ENCODE data around the gene PI4K2A. TPM values are rescaled to one million over a fixed set of nuclear protein-coding genes. Genes with fewer than 3 reads are reported as not detected.
"Not testable (repeated sequence)": the region's sequence is repeated elsewhere in the genome, so short reads cannot be mapped to it uniquely, and the experiment has no call there.

The PI4K2A gene
- total RNA-seq, 1 donor from 2014 or later, result 11.9 TPM

DNA sequence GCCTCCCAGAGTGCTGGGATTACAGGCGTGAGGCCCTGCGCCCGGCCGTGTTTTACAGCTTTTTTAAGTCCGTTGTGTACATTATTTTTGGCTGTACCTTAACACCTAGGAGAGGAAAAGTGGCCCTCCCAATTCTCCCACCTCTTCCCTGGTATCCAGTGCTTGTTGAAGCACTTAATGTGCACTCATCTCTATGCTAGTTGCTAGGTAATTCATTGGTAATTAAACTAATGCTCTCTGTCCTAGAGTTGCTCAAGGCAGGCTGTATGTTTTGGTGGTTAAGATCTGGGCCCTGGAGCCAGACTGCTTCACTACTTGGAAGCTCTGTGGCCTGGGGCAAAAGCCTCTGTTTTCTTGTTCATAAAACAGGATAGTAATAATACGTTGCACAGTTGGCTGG lies 27.0 kb downstream of the PI4K2A start:
- intact Hi-C loops (cut with micrococcal nuclease), result no loop called here

DNA sequence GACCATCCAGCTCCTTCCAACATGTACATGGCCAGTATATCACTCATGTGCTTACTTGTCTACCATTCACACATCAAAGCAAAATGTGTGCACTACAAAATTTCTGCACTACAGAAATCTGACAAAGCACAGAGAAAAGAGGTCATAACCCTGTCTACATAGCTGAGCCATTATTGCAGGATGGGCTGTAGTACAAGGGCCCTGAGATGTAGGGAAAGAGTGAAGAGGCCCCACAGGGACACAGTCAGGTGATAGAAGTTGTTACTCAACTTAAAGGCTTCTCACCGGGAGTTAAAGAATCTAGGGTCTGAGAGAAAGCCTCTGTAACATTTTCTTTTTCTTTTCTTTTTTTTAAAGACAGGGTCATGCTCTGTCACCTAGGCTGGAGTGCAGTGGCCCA lies 29.1 kb downstream of the PI4K2A start:
- intact Hi-C loops (cut with micrococcal nuclease), result no loop called here

DNA sequence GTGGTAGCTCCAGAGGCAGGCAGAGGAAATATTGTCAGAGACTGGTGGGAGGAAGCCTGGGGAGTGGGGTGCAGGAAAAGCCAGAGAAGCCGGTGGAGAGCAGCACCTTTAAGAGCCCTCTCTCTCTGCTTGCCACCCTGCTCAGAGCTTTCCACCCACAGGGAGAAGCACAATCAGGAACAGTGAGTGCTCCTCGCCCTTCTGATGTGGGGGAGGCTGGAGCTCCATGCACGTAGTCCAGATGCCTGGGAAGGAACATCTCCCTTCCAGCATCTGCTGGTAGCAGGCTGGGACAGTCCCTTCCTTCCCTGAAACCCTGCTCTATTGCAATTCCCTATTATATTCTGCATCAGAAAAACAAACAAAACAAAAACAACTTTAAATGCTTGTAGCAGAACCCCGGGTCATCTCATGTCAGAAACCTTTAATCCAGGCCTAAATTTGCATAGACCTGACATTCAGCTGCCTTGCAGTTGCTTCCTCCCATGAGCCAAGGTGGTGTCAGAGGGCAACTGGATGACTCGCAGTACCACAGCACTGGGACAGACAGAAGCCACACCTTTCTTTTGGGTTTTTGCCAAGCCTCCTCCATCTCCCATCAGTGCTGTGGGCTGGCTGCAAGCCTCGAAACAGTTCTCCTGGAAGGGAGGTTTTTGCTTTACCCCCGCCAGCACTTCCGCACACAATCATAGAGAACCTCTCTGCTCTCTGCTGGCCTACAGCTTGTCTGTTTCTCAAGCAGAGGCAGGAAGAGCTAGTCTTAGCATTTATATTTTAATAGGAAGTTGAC lies 33.5 kb downstream of the PI4K2A start:
- intact Hi-C loops (cut with micrococcal nuclease), result no loop called here

DNA sequence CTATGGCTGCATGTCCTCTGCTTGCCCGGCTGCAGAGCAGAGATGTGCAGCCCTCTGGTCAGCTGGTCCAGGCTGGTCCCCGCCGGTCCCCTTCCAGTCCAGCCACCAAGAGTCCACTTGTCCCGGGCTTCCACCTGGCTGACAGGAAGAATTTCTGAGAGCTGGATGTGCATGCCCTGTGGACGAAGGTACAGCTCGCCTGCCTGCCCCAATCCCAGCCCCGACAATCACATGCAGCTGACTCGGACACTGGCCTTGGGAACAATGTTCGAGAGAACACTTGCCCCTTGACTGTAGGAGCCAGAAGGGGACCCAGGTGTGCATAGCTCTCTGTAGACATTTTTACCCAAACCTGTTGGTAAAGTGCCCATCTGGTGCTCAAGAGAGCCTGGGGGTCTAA lies 34.8 kb downstream of the PI4K2A start:
- intact Hi-C loops (cut with micrococcal nuclease), result no loop called here

DNA sequence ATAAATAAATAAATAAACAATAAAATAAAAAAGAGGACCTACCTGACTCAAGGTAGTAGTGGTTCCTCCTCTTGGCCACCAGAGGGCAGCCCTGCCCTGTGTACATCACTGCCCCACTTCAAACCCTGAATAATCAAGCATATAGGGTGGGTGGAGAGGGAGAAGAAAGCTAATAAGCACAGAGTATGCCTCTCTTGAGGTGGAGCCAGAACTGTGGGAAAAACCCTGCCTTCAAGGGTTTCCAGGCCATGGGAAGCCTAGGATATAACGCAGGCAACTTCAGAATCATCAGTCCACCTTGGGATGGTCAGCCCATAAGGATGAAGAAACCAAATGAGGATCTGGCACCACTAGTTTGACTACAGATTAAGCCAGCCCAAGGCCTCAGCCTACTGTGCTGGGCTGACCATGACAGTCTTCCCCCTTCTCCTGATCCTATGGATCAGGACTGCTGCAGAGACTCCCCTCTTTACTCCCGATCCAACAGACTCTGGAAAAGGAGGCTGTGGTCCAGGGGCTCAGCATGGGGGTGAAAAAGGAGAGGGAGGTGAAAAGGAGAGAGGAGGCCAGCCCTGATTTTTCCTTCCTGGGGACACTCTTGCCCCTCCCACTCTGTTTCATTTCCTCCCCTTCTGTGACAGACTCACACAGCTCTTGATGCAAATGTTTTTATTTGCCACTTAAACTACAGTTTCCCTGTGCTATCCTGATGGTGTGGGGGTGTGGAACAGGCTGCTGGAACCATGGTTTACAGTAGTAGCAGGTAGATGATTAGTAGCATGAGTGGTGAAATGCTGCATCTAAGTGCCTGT lies 36.5 kb downstream of the PI4K2A start:
- intact Hi-C loops (cut with micrococcal nuclease), result loop anchor here (1.0 kb wide), 1 partner anchor 54 kb away; no protein-coding TSS in a partner anchor

DNA sequence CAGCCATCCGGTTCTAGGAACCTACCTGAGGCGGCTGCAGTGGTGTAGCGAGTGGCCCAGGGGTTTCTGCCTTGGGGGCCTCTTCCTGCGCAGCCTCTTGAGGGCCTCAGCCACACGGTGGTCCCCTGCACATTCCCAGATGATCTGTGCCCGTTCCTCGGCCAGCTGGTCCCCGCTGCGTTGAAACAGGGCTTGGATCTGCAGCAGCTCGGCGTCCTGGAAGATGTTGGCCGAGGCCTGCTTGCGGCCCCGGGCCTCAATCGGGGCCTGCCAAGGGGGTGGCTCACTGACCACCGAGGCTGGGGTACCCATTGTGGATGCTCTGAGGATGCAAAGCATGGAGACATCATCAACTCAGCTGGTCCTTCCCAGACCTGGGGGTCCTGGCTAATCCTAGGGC lies 39.1 kb downstream of the PI4K2A start:
- intact Hi-C loops (cut with micrococcal nuclease), result no loop called here

DNA sequence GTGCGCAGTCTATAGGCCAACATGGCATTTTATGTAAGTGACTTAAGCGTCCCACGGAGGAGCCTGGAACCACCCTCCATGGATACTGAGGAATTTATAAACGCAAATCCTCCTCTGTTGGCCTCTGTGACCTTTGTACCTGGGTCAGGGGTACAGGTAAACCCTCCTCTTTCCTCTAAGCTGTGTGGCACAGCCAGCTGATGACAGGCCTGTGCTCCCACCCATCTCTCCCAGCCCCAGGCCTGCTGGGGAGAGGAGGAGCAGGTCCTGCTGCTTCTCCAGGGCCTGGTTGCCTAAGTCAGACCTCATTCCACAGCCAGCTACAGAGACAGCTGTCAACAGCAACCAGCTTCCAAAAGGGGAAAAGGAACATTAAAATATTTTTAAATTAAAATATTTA lies 41.6 kb downstream of the PI4K2A start:
- intact Hi-C loops (cut with micrococcal nuclease), result no loop called here

DNA sequence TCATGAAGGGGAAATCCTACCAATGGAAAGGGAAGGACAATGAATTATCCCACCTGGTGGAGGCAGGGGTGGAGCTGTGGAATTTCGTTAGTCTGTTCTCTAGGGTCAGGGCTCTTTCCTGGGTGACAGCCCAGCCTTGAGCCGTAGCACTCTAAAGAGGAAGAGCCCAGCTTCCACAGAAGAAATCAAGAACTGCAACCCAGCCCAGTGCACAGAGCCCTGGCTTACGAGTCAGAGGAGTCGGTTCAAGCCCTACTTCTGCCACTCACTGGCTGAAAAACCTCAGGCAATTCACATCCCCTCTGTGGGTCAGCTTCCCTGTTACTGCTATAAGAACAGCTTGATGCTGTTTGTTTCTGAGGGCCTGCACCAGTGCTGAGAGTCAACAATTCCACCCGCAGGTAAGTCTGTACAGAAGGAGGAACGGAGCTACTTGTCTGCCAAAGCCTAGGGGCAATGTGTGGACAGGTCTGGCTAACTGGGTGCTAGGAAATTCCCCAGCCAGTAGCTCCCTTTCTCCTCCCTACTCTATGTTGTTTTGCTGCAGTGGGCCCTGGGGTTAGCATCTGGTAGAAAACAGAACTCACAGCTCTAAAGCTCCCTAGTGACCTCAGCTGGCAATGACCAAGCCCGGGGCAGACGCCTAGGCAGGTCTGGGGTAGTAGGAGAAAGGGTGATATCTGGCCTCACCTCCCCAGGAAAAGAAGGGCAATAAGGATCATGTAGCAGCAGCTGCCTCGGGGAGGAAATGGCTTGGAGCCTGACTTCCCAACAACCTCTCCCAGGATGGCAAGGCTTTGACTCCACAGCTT lies 43.3 kb downstream of the PI4K2A start:
- intact Hi-C loops (cut with micrococcal nuclease), result no loop called here

DNA sequence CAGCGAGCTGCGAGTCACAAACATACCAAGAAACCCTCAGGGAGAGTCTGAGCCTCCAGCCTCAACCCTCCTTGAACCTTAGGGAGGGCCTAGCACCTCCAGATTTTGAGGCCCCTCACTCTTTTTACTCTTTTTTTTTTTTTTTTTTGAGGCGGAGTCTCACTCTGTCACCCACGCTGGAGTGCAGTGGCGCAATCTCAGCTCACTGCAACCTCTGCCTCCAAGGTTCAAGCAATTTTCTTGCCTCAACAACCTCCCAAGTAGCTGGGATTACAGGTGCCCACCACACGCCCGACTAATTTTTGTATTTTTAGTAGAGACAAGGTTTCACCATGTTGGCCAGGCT lies 43.9 kb downstream of the PI4K2A start:
- intact Hi-C loops (cut with micrococcal nuclease), result not testable (repeated sequence)

DNA sequence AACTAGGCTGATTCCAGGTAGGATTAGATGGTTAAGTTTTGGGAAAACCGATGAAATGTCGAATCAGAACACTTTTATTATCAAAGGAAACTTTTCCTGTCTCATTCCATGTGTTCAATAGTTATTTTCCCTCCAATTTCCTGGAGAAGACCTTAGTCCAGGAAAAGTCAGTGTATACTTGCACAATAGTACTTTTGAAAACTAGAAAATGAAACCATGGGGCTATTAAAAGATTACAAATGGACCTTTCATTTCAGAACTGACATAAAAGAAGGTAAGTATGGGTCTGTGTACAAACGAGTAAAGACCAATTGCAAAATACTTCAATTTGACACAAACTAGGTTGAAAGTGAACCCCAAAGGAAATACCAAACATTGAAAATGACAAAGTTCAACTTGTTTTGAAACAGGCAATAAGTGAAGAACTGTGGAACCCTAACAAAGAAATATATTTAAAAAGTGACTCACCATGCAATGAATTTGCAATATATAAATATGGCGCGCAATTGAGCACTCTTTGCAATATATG lies 44.5 kb downstream of the PI4K2A start:
- intact Hi-C loops (cut with micrococcal nuclease), result no loop called here

DNA sequence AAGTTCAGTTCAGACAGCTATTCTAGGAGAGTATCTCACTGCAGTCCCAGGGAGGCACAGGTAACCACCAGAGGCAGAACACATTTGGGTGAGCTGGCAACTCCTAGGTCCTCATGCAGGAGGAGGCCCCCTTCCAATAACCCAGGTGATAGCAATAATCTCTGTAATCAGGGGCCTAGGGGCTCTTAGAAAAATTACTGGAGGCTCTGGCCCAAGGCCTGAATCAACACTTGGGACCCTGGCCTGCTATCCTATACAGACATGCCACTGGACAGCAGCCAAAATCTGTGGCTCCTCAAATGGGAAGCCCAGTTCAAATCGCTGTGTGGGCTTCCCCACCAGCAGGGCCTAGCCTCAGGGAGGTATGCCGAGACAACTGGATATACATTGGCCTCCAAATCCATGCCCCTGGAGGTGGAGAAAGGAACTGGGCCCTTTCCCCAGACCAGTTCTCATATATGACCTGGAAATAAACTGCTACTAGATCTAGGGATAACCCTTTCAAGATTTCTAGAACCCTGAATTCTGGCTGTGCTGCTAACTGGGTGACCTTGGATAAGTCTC lies 45.0 kb downstream of the PI4K2A start:
- intact Hi-C loops (cut with micrococcal nuclease), result no loop called here

DNA sequence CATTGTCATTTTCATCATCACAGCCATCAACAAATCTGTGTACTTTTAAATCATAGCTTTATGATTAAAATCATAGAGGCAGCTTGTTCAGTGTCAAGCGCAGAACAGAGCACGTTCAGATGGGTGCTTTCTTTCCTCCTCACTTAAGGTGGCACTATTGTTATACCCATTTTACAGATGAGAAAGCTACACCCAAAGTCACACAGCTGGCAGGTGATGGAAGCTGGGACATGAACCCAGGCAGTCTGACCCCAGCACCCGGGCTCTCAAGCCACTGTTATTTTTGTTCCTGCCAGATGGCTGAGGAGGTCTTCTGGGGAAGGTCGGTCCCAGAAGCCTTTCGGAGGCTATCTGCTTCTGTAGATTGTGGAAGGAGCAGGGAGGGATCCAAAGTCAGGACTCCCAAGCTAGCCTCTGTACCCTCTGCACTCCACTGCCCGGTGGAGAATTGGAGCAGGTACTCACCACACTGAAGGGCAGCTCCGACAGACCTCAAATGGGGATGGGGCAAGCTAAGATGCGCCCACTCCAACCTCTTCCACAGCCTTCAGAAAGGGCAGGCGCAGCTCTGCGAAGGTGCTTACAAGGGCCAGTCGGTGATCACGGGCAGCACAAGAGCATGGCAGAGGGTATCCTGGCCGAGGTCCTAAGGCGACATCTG lies 46.0 kb downstream of the PI4K2A start:
- intact Hi-C loops (cut with micrococcal nuclease), result loop anchor here (2.0 kb wide), 2 partner anchors 14 to 28 kb away; no protein-coding TSS in a partner anchor

DNA sequence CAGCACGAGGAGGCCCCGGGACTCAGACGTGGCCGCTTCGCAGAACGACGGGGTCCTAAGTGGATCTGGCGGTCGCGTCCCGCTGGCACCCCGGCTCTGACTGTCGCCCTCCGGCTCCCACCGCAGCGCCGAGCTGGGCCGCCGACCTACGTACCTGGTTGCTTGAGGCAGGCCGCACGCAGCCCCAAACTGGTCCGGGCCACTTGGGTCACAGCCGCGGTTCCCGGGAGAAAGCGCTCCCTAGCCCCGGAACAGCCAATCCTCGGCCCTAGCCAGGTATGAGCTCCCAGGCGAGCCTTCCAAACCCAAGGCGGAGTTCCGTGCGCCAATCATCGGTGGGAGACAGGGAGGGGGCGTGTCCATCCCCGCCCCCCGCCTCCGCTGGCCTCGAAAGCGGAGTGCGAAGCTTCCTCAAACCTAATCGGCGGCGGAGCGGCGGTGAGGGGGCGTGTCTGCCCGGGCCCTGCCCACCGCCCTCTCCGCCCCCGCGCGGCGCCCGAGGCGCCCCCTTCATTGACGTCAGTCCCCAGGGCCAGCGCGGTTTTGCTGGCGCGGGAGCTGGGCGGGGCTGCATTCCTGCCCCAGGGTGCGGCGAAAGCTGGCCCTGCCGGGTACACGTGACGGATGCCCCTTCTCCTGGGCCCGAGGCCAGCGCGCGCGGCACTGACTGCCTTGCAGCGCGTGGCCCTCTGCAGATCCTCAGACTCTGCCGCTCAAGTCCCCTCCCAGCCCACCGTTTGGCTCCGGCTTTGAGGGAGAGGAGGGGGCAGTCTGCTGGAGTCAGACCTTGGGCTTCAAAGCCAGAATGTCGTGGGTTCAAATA lies 46.7 kb downstream of the PI4K2A start, which contains the start of gene AVPI1:
Gene AVPI1, minus strand, starts transcription at position 280 of the 823 bp plus-strand sequence. CDS start 7,336 bp downstream, outside the sequence.
- intact Hi-C loops (cut with micrococcal nuclease), result loop anchor here (1.0 to 2.0 kb wide), 5 partner anchors 14 to 189 kb away; partner anchors contain the start of genes MMS19, PI4K2A, UBTD1 and ZFYVE27

DNA sequence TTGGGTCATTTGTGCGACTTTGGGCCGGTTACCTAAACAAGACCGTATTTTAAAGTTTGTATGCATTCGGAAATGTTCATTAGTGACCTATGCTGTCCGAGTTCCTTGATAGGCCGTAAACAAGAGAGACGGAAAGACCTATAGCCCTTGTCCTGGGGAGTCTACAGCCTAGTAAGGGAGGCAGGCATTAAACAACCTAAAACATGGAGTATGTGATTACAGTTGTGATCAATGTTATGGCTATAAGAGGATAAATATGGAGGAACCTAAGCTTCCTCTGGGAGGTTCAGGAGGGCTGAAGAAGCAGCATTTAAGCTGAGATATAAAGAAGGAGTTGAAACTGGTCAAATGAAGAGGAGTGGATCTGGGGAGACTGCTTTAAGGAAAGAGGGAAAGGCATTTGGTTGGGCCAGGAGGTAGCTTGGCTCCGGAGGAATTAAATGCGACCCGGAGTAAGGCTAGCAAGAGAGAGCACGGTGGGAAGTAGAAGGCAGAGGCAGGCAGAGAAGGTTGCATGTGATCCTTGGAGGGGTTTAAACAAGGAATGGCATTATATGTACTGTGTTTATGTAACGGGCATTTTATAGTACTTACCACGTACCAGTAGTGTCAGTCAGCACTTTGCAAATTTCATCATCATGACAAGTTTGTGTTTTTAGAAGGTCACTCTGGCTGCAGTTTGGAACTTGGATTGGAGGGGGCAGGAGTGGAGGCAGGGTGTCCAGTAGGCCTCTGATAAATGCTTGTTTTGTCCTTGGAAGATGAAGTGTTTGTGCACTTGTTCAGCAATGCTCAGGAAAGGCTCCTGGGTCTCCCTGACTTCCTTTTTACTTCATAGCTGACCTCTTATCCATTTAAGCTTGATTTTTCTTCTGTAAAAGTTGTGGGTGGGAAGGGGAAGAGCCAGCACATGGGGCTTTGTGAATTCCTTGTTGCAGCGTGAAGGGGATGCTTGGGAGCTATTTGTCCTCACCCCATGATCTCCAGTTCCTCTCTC lies 47.6 kb downstream of the PI4K2A start:
- intact Hi-C loops (cut with micrococcal nuclease), result loop anchor here (1.0 to 2.0 kb wide), 5 partner anchors 13 to 190 kb away; partner anchors contain the start of genes MMS19, PI4K2A, UBTD1 and ZFYVE27

DNA sequence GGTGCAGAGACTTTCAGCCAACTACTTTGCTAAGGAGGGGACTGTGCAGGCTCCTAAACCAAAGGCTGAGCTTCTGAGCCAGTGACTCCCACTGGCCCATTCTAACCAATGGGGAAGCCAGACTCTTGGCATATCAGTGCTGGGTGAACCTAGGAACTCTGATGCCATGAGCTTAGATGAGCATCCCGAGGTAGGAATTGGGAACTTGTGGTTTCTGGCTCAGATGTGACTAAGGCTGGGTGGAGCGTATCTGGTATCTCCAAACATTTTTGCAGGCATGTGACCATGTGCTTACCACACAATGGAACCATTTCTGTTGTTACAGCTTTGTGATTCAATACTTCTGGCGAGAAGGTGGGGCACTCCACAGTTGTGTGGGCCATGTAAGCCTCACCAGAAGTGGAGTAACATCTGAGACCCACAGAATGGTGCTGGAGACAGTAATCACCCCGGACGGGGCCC lies 49.1 kb downstream of the PI4K2A start:
- intact Hi-C loops (cut with micrococcal nuclease), result no loop called here

DNA sequence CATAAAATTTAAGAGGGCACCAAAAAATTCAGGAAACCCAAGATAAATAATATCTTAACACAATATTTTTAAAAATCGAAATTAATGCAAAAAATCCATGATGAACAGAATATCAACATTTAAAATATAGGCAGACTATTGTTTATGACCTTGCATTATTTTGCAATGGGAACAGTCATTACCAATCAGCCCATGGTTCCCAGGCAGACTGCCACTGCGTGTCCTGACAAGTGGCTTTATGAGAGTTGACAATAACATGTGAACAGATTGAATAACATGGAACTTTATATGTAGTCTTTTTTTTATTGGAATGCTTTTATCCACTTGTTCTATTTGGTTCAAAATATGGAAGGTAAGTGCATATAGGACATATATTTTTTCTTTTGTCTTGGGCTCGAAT lies 49.7 kb downstream of the PI4K2A start:
- intact Hi-C loops (cut with micrococcal nuclease), result no loop called here

DNA sequence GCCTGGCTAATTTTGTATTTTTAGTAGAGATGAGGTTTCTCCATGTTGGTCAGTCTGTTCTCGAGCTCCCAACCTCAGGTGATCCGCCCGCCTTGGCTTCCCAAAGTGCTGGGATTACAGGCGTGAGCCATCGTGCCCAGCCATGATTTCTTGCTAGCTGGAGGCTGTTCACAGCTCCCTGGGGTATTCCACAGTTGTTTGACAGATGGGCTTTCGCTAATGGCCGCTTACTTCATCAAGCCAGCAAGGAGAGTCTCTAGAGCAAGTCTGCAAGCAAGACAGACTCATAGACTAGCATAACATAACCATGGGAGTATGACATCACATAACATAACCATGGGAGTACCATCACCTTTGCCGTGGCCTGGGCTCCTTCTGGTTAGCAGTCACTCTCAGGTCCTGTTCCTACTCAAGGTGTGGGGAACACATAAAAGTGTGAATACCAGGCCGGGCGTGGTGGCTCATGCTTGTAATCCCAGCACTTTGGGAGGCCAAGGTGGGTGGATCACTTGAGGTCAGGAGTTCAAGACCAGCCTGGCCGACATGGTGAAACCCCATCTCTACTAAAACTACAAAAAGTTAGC lies 57.7 kb downstream of the PI4K2A start:
- intact Hi-C loops (cut with micrococcal nuclease), result not testable (repeated sequence)

All from T-helper 2 cell treated with Interferon-gamma antibody and Interleukin-4, amounts not matched to agents 100 ng/mL and 5 ng/mL, for 36 hours (primary cell).